OCI-LY1 (cell line): ENCODE measurements around the gene AP2B1.

Source experiments
- H2AFZ ChIP-seq: fragments of 200-600 bp; sonication (generic), shearing (Covaris generic); 2 replicates; pipeline ENCODE4 v1.6.0; 2014; ENCODE audit warnings: antibody characterized with exemption, mild to moderate bottlenecking, low read length
- H3F3A ChIP-seq: fragments of 200-600 bp; sonication (generic), shearing (Covaris generic); 2 replicates; pipeline ENCODE4 v1.6.0; 2014; ENCODE audit warnings: mild to moderate bottlenecking, antibody characterized with exemption, low read length, moderate library complexity; ENCODE audit not compliant: insufficient read depth
- H3K27ac ChIP-seq: fragments of 200-600 bp; sonication (generic); 2 replicates; pipeline ENCODE4 v1.5.1; 2014; ENCODE audit warnings: low read length, mixed run types, mild to moderate bottlenecking, low read depth; ENCODE audit not compliant: poor library complexity, severe bottlenecking
- H3K27me3 ChIP-seq: fragments of 200-600 bp; sonication (generic); 2 replicates; pipeline ENCODE4 v1.6.0; 2014; ENCODE audit warnings: antibody characterized with exemption, mild to moderate bottlenecking, low read length, moderate library complexity; ENCODE audit not compliant: insufficient read depth
- H3K36me3 ChIP-seq: fragments of 200-600 bp; sonication (generic); 2 replicates; pipeline ENCODE4 v1.6.1; 2014; ENCODE audit warnings: mild to moderate bottlenecking, antibody characterized with exemption, low read length, moderate library complexity, mixed read lengths; ENCODE audit not compliant: insufficient read depth
- H3K4me1 ChIP-seq: fragments of 200-600 bp; sonication (generic); 2 replicates; pipeline ENCODE4 v1.5.1; 2014; ENCODE audit warnings: mild to moderate bottlenecking, low read length, moderate library complexity; ENCODE audit not compliant: insufficient read depth, severe bottlenecking
- H3K4me2 ChIP-seq: fragments of 200-600 bp; sonication (generic), shearing (Covaris generic); 2 replicates; pipeline ENCODE4 v1.6.1; 2014; ENCODE audit warnings: low read length
- H3K4me3 ChIP-seq: fragments of 200-600 bp; sonication (generic); 2 replicates; pipeline ENCODE4 v1.5.1; 2014; ENCODE audit warnings: low read length, low read depth, mild to moderate bottlenecking, mixed read lengths; ENCODE audit not compliant: poor library complexity, severe bottlenecking
- H3K79me2 ChIP-seq: fragments of 200-600 bp; shearing (Covaris generic); 2 replicates; pipeline ENCODE4 v1.6.1; 2016; ENCODE audit warnings: mixed run types, low read length, mixed read lengths; ENCODE audit not compliant: insufficient read depth
- H3K9ac ChIP-seq: fragments of 200-600 bp; sonication (generic), shearing (Covaris generic); 2 replicates; pipeline ENCODE4 v1.6.1; 2014; ENCODE audit warnings: mild to moderate bottlenecking, low read length, mixed read lengths
- H3K9me2 ChIP-seq: fragments of 200-600 bp; sonication (generic), shearing (Covaris generic); 2 replicates; pipeline ENCODE4 v1.6.1; 2014; ENCODE audit warnings: low read depth, mild to moderate bottlenecking, low read length, mixed read lengths
- H3K9me3 ChIP-seq: fragments of 200-600 bp; shearing (Covaris generic); 2 replicates; pipeline ENCODE4 v1.6.1; 2014; ENCODE audit warnings: low read length, mixed read lengths
- H4K20me1 ChIP-seq: fragments of 200-600 bp; sonication (generic), shearing (Covaris generic); 2 replicates; pipeline ENCODE4 v1.6.0; 2016; ENCODE audit warnings: mild to moderate bottlenecking, low read length; ENCODE audit not compliant: insufficient read depth
- EZH2 ChIP-seq: fragments of 200-600 bp; sonication (generic), shearing (Covaris generic); IDR thresholded peaks from 2 replicates; pipeline ENCODE4 v1.8.0; 2017; ENCODE audit warnings: borderline replicate concordance, mixed run types, mild to moderate bottlenecking, antibody characterized with exemption, low read length, moderate library complexity, mixed read lengths
- TF ChIP-seq, protein P1 (sequence below): fragments of 200-600 bp; sonication (generic), shearing (Covaris generic); IDR thresholded peaks from 2 replicates; pipeline ENCODE4 v1.5.1; 2017; ENCODE audit warnings: mild to moderate bottlenecking, antibody characterized with exemption, low read length, moderate library complexity, mixed read lengths

The AP2B1 gene

DNA sequence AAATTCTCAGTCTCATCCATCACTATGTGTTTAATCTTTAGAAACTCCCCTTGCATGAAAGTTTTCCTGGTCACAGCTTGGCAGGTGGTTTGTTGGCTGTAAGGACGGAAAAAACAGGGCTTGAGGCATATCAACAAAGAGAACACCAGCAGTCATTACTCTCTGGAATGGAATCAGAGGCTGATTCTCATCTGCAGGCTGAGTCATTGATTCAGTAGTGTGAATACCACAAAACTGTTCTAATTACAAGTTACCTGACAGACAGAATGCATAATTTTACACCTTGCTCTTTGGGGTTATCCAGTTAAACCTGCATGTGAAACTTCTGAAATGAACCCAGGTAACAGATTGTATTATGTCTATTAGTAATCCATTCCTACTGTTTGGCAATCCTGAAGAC lies 38.1 kb upstream of the AP2B1 start:
- H3K79me2 ChIP-seq = no peaks in the 10 kb centered on the region
- H3K4me1 ChIP-seq = no peaks in the 10 kb centered on the region
- H3K9me3 ChIP-seq = no peaks in the 10 kb centered on the region
- H3K9ac ChIP-seq = no peak overlapping the region
- H3K27ac ChIP-seq = no peak overlapping the region
- H3K36me3 ChIP-seq = no peaks in the 10 kb centered on the region
- H2AFZ ChIP-seq = no peak overlapping the region
- TF ChIP-seq EZH2 = no peak
- TF ChIP-seq, protein P1, sequence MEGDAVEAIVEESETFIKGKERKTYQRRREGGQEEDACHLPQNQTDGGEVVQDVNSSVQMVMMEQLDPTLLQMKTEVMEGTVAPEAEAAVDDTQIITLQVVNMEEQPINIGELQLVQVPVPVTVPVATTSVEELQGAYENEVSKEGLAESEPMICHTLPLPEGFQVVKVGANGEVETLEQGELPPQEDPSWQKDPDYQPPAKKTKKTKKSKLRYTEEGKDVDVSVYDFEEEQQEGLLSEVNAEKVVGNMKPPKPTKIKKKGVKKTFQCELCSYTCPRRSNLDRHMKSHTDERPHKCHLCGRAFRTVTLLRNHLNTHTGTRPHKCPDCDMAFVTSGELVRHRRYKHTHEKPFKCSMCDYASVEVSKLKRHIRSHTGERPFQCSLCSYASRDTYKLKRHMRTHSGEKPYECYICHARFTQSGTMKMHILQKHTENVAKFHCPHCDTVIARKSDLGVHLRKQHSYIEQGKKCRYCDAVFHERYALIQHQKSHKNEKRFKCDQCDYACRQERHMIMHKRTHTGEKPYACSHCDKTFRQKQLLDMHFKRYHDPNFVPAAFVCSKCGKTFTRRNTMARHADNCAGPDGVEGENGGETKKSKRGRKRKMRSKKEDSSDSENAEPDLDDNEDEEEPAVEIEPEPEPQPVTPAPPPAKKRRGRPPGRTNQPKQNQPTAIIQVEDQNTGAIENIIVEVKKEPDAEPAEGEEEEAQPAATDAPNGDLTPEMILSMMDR = no peak
- H3K4me3 ChIP-seq = no peak overlapping the region
- H3K9me2 ChIP-seq = no peaks in the 10 kb centered on the region
- peaks cover 3% of the 10 kb centered on the region for H3K27me3 ChIP-seq
- no peaks in the 10 kb centered on the region for H3F3A ChIP-seq
- no peaks in the 10 kb centered on the region for H4K20me1 ChIP-seq
- no peak overlapping the region for H3K4me2 ChIP-seq

DNA sequence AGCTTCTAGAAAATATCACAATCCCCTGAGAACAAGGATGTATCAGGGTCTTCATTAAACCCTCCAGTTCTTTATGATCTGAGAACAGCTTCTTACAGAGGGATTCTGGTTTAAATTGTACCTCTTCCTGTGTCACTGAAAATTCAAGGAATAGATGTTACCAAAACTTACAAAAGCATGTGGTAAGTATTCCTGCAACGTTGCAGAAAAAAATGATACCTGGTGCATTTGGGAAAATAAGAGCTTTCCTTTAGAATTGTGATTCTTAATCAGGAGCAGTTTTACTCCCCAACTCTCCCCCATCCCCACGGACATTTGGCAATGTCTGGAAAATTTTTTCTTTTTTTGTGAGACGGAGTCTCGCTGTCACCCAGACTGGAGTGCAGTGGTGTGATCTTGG lies 33.8 kb upstream of the AP2B1 start:
- Histone ChIP-seq H3K9me2 (no peaks in the 10 kb centered on the region), H3K36me3 (no peaks in the 10 kb centered on the region), H3K4me1 (no peaks in the 10 kb centered on the region), H3F3A (no peaks in the 10 kb centered on the region), H3K4me3 (no peak overlapping the region), H3K4me2 (no peak overlapping the region), H2AFZ (no peak overlapping the region), H3K79me2 (no peaks in the 10 kb centered on the region), H3K9ac (no peak overlapping the region), H3K27me3 (peaks cover 3% of the 10 kb centered on the region; the same call in 1 of the 2 replicates), H3K9me3 (no peaks in the 10 kb centered on the region), H4K20me1 (no peaks in the 10 kb centered on the region), H3K27ac (no peak overlapping the region)
- no peak for TF ChIP-seq EZH2
- TF ChIP-seq, protein P1 = no peak

DNA sequence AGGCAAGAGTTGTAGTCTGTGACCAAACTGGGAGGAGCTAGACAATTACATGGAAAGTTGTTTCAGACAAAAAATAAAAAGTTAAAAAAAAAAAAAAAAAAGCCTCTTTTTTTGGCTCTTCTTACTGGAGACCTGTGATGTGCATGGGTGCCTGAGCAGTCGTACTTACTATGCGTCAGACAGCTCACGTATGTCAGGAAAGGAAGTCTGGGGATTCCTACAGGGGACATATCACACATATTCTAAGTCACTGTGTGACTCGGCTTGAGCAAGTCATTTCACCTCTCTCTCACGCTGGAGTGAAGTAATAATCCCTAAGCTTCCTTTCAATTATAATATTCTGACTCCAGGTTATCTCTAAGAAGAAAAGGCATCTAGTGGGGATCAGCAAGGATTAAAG lies 32.5 kb upstream of the AP2B1 start:
- TF ChIP-seq, protein P1 = no peak
- no peak for TF ChIP-seq EZH2
- no peaks in the 10 kb centered on the region for H4K20me1 ChIP-seq
- H3K4me1 ChIP-seq = no peaks in the 10 kb centered on the region
- no peaks in the 10 kb centered on the region for H3F3A ChIP-seq
- no peak overlapping the region for H2AFZ ChIP-seq
- H3K9me2 ChIP-seq = no peaks in the 10 kb centered on the region
- H3K4me2 ChIP-seq = no peak overlapping the region
- 0 out of 2 replicates have a peak, but pooled peaks cover 3% of the 10 kb centered on the region for H3K27me3 ChIP-seq
- H3K79me2 ChIP-seq = no peaks in the 10 kb centered on the region
- H3K27ac ChIP-seq = no peak overlapping the region
- no peak overlapping the region for H3K4me3 ChIP-seq
- no peaks in the 10 kb centered on the region for H3K9me3 ChIP-seq
- no peak overlapping the region for H3K9ac ChIP-seq
- H3K36me3 ChIP-seq = no peaks in the 10 kb centered on the region
